Tongue (tissue), 2 donors: ENCODE measurements around the gene CEP78. TPM values are rescaled to one million over a fixed set of nuclear protein-coding genes. Genes with fewer than 3 reads are reported as not detected.
A peak's percentile ranks its signal among the peaks of the same experiment; 100 is the strongest.
"Not testable (repeated sequence)": the region's sequence is repeated elsewhere in the genome, so short reads cannot be mapped to it uniquely, and the experiment has no call there.

ENCODE experiments used
- DNase-seq: peaks from one replicate; pipeline ENCODE4 v3.0.0-alpha.2; 2015
- total RNA-seq: library from RNA; depleted of rRNA; stranded (reverse); fragments of >200 nt; gene quantifications from one replicate; pipeline ENCODE4 v1.2.3, GENCODE V29; 2014

The CEP78 gene, protein sequence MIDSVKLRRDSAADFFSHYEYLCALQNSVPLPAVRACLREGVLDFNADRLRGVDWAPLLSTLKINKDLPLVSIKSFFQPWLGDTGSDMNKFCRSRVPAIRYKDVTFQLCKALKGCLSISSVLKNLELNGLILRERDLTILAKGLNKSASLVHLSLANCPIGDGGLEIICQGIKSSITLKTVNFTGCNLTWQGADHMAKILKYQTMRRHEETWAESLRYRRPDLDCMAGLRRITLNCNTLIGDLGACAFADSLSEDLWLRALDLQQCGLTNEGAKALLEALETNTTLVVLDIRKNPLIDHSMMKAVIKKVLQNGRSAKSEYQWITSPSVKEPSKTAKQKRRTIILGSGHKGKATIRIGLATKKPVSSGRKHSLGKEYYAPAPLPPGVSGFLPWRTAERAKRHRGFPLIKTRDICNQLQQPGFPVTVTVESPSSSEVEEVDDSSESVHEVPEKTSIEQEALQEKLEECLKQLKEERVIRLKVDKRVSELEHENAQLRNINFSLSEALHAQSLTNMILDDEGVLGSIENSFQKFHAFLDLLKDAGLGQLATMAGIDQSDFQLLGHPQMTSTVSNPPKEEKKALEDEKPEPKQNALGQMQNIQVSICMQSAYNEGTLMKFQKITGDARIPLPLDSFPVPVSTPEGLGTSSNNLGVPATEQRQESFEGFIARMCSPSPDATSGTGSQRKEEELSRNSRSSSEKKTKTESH
- 28.1 TPM for total RNA-seq

DNA sequence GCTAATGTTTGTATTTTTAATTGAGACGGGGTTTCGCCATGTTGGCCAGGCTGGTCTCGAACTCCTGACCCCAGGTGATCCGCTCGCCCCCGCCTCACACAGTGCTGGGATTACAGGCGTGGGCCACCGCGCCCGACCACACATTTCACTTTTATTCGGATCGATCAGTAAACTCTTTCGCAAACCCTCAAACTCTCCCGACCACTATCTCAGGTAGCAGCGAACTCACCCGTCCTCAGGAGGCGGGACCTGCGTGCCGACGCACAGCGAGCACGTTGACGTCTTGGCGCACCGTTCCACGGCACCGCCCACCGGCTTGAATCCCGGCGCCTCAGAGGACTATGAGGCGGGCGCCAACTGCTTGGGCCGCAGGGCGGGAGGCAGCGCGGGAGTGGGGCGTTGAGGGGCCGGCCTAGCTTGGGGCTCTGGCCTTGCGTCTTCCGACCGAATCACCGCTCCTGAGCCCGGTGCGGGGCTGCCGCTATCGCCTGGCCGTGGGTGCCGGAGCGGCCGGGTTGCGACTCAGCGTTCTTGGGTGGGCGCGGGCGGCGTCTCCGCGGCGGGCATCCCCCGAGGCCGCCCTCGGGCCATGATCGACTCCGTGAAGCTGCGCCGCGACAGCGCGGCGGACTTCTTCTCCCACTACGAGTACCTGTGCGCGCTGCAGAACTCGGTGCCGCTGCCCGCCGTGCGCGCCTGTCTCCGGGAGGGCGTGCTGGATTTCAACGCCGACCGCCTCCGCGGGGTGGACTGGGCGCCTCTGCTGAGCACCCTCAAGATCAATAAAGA lies at the start of gene CEP78:
Gene CEP78, plus strand, starts transcription at position 314 of the 789 bp plus-strand sequence. Its CDS starts 276 bp downstream, at position 590.
- DNase-seq = peak; percentile 98

DNA sequence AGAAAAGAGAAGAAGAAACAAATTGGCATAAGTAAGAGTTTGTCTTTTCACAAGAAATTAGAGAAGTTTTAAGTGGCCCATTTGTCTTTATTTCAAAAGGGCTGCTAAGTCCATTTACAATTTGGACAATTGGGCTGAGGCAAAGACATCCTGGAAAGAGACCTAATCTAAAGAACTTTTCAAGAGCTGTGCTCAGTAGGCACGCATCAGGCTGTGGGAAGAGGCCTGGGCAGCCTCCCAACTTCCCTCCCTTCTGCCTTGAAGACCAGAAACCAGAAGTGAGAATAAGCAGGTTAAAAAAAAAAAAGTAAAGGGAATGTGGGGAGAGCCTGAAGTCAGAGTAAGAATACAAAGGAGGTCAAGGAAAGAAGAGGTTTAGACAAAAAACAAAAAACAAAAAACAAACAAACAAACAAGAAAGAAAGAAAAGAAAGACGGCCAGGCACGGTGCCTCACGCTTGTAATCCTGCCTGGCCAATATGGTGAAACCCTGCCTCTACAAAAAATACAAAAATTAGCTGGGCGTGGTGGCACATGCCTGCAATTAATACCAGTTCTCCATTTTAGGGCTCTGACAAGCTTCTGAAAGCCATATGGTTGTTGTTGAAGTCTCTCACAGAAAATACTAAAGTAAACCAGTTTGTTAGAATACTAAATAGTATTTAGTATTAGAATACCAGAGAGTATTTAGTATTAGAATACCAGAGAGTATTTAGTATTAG lies 48.0 kb upstream of the CEP78 start:
- peak; percentile 7 for DNase-seq

DNA sequence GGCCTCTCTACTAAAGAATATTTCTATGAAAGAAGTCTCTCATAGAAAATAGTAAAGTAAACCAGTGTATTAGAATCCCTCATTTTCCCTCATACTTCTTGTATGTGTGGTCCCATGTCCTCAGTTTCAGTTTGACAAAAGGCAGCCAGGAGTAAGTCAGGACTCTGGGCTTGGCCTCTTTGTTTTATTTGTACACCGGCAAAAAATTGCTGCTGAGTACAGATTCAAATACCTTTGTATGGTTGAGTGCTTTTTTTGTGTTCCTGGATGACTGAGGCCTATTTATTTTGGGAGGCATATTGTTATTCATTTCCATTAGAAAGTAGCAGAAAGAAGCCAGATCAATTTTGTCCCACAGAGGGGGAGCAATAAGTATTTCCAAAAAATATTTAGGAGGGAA lies 47.3 kb upstream of the CEP78 start:
- no peak for DNase-seq

DNA sequence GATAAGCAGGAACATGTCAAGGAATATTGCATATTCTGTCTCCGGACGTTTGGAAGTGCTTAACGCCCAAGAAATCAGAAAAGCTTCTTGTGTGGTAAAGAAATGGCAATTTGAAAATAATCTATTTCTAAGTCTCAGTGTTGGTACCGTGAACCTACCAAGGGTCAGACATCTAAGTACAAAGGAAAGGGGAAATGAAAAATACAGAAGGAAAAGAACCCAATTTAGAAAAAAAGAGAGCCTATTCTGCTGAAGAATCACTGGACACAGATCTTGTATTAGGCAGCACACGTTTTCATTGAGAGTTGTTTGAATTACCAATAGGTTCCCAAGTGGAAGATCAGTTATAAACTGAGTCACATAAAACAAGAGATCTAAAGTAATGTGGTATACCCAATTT lies 46.9 kb upstream of the CEP78 start:
- no peak for DNase-seq

DNA sequence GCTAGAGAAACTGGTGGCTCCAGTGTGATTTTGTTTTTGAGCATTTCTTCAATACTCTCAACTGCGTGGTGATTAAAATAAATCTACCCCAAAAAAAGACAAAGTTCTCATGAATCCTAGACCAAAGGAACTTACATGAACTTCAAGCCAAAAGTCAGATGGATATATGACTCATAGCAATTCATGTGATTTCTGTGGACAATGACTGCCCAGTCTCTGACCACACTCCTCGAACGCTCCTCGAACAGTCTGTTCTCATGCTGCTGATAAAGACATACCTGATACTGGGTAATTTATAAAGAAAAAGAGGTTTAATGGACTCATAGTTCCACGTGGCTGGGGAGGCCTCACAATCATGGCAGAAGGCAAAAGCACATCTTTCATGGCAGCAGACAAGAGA lies 46.4 kb upstream of the CEP78 start:
- DNase-seq = no peak

DNA sequence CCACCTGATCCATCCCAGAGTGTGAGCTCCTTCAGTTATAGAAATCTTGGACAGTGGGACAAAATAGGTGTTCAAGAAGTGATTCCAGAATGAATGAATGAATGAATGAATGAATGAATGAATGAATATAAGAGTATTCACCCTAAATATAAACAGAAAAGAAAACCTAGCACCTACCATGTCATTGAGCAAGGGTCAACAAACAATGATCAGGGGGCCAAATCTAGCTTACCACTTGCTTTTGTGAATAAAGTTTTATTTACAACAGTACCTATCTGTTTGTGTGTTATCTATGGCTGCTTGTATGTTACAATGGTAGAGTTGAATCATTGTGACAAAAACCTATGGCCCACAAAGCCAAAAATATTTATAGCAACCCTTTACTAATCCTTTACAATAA lies 43.9 kb upstream of the CEP78 start:
- no peak for DNase-seq

DNA sequence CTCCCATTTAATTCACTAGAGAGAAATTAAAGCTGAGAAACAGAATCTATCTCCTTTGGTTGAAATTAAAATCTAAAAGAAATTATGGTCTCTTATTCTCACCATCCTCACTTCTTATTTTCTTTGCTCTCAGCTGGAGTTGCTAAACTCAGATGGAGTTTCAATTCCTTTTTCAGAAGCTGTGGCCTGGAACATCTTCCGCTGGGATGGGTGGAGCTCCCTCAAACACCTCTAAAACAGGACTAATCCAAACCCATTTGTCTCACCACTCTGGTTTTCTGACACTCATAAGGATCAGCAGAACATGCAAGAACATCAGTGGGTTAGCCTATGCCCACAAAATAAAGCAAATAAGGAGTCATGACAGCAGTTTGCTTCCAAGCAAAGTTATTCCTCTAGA lies 39.6 kb upstream of the CEP78 start:
- no peak for DNase-seq

DNA sequence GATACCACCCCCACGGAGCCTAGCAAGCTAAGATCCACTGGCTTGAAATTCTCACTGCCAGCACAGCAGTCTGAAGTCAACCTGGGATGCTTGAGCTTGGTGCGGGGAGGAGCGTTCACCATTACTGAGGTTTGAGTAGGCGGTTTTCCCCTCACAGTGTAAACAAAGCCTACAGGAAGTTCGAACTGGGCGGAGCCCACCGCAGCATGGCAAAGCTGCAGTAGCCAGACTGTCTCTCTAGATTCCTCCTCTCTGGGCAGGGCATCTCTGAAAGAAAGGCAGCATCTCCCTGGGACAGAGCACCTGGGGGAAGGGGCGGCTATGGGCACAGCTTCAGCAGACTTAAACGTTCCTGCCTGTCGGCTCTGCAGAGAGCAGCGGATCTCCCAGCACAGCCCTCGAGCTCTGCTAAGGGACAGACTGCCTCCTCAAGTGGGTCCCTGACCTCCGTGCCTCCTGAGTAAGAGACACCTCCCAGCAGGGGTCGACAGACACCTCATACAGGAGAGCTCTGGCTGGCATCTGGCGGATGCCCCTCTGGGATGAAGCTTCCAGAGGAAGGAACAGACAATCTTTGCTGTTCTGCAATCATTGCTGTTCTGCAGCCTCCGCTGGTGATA lies 34.6 kb upstream of the CEP78 start:
- DNase-seq = not testable (repeated sequence)

DNA sequence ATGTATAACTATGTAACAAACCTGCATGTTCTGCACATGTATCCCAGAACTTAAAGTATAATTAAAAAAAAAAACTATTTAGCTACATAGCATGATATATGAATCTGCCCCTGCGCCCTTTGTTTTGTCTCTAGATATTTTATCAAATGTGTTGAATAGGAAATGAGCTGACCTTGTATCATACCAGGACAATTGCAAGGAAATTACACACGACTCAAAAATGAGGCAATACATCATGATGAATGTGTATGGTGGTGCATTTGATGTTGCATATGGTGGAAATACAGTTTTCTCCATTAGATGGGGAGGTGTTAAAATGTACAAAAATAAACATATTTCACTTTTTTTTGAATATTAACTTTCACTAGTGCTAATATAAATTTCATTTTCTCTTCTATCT lies 28.6 kb upstream of the CEP78 start:
- DNase-seq = no peak

DNA sequence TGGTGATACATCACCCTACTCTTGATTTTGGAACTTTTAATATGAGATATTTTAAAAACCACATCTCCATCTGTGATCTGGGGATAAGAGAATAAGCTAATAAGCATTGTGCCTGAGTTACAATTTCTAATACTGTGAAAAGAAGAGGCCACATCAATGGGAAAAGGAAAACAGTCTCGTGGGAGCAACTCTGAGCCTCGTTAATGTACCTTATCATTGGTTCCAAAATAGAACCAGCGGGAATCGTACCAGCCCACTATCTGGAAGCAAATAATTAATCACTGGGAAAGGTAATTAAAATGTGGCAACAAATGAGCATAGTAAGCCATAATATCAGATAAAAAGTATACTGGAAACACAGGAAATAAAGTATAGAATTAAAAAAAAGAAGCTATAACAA lies 28.0 kb upstream of the CEP78 start:
- no peak for DNase-seq

DNA sequence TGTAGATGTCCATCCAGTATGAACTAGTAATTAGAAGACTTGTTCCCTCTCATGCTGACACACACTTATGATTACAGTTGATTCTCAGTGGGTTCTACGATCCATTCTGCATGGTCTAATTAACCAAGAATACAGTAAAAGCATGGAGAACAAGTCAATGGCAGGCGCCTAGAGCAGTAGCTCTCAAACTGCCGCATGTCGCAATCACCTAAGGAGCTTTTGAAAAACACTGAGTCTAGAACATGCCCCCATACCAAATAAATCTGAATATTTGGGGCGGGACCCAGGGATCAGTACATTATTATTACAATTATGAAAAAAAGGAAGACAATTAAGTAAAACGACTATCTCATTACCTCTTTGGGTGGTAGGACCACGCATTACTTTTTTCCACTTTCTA lies 26.7 kb upstream of the CEP78 start:
- DNase-seq = no peak

DNA sequence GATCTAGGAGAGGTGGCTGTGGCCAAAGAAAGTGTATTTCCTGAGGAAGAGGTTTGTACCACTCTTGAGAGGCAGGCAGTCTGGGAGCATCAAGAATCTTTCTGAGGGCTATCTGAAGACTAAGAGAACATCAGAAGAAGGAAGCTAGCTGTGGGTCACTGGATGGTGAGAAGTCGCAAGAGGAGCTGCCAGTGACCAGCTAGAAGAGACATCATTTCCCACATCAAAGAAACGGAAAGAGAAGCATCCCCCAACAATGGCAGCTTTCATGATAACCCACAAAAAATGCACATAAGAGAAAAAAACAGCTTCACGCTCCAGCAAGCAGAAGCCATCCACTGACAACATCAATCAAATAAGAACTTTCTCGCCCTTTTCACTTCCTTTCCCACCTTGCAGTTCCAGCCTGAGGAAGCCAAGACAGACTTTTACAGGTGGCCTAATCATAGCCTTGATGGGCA lies 25.0 kb upstream of the CEP78 start:
- no peak for DNase-seq

DNA sequence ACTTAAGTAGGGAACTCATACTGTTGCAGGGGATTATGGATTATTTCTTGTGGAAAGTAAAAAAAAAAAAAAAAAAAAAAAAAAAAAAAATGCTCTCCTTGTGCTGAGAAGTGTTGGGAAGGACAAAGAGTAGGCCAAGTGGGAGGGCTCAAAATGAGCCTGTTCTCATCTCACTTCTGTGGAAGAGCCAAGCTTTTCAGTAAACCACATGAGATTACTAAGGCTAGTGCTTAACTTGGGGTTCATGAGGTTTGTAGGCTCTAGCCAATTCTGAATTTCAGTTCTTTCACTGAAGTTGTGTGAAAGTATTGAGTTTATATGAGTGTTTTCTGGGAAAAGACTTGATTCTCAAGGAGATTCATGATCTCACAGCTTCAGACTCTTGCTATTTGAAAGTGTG lies 23.0 kb upstream of the CEP78 start:
- no peak for DNase-seq

DNA sequence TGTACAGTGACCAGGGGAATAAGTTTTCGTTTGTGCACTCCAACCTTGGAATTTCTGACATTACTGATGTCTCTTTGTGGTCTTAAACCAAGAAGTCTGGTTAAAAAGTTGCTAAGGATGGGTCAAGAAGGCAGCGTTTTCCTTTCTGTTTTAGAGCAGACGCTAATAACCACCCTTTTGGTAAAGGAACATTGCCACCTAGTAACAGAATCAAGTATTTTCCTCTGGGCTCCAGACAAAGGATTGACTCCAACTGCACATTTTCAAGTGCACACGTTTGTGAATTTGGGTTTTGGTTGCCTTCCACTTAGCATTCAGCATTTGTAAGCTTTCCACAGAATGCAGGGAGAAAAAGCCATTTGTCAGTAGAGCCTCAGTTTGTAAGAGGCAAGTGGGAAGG lies 22.2 kb upstream of the CEP78 start:
- peak; percentile 37 for DNase-seq

DNA sequence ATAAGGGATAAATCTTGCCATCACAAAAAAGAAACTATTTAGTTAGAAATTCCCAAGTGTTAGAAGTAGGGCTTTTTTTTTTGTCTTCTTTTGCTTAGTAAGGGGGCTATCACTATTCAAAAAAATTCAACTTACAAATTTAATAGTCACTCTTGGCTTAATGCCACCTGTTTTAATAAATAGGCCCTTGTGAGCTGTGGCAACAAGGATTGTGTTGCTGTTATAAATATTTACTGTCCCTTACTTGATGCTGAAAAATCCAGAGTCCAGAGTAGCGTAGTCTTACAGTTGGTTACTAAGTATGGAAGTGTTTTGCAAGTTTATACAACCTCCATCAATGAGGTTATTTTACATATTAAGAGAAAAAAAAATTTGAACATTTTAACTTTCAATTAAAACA lies 21.4 kb upstream of the CEP78 start:
- no peak for DNase-seq

DNA sequence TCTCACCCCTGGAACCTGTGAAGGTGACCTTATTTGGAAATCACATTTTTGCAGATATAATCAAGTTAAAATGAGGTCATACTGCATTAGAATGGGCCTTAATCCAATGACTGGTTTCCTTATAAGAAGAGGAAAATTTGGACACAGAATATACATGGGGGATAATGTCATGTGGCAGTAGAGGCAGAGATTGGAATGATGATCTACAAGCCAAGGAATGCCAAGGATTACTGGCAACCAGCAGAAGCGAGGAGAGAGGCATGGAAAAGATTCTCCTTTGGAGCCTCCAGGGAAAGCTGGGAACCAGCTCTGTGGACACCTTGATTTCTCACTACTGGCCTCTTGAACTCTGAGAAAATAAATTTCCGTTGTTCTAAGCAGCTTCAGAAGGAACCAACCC lies 20.2 kb upstream of the CEP78 start:
- no peak for DNase-seq

DNA sequence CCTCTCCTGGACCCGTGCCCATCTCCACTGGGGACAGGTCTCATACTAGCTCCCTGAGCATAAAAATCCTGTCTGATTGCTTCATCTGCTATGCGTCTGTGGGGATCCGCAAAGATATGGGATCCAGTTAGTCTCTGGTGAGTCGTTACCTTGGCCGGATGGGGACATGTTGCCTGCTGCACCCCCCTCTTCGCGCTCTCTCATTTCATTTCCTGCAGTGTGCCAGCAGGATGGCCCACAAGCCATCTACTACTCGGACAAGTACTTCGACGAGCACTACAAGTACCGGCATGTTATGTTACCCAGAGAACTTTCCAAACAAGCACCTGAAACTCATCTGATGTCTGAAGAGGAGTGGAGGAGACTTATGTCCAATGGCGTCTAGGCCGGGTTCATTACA lies 17.0 kb upstream of the CEP78 start:
- no peak for DNase-seq

DNA sequence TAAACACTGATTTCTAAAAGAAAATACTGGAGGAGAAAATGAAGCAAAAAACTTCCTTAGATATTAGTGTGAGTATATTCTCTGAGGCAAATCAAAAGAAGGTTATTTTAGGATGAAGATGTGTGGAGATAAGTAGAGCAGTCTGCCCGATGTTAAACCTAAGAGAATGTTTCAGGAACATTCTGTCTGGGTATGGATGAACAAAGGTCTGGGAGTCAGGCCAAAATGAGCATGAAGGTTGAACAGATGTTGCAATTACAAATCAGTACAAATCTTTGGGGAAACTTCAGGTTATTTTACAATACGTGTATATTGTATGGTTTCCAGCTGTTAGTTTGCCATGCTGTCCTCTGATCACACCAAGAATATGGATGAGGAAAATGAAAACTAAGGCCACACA lies 14.4 kb upstream of the CEP78 start:
- no peak for DNase-seq

DNA sequence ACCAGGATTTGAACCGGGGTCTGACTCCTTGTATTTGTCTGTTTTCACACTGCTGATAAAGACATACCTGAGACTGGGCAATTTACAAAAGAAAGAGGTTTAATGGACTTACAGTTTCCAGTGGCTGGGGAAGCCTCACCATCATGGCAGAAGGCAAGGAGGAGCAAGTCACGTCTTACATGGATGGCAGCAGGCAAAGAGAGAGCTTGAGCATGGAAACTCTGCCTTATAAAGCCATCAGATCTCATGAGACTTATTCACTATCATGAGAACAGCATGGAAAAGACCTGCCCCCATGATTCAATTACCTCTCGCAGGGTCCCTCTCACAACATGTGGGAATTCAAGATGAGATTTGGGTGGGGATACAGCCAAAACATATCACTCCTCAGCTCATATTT lies 14.0 kb upstream of the CEP78 start:
- not testable (repeated sequence) for DNase-seq

DNA sequence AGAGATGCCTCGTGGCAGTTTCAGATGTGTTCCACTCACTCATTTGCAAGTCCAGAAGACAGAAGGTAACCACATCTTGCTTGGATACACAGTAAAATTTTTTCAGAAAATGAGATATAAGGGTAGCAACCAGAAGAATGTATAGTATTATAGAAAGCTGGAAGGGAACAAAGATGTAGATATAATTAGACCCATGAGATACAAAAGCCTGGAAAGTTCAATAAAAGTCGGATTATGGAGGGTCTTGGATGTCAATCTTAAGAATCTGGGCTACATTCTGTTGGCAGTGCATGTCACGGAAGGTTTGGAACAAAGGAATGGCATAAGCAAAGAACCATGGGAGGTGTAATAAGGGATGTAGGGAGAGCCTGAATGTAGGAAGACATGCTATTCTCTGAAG lies 5.1 kb upstream of the CEP78 start:
- DNase-seq = no peak

DNA sequence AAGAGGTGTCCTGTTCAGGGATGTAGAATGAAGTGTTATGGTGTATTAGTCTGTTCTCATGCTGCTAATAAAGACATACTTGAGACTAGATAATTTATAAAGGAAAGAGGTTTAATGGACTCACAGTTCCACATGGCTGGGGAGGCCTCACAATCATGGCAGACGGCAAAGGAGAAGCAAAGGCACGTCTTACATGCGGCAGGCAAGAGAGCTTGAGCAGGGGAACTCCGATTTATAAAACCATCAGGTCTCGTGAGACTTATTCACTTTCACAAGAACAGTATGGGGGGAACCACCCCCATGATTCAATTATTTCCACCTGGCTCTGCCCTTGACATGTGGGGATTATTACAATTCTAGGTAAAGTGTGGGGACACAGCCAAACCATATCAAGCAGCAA lies 3.4 kb upstream of the CEP78 start:
- DNase-seq = not testable (repeated sequence)

DNA sequence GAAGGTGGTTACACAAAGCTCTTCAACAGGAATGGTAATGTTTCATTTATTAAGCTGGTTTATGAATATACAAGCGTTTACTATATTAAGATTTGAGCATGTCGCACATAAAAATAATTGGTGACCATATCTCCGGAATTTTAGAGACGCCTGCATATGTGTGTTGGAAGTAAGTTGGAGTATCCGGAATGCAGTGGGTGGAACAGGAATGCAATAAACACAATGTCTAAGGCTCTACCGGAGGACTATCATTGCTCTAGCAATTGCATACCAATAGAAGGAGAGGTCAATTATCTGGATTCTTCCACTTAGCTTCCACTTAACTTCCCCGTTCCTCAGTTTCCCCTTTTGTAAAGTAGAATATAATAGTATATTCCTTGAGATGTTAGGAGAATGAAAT lies 1.1 kb upstream of the CEP78 start:
- peak; percentile 11 for DNase-seq
